AG09309 (cell line): ENCODE data around the gene CLIC6.
A peak's percentile ranks its signal among the peaks of the same experiment; 100 is the strongest.

Experiments
- DNase-seq: peaks from one replicate; pipeline ENCODE4 v3.0.0-alpha.2; 2010; ENCODE audit warnings: low read depth
- H3K4me3 ChIP-seq: 2 replicates; pipeline ENCODE4 v1.5.1; 2011; ENCODE audit warnings: mild to moderate bottlenecking, low read depth, low read length, moderate library complexity; ENCODE audit not compliant: control insufficient read depth
- CTCF ChIP-seq: IDR thresholded peaks from 2 replicates; pipeline ENCODE4 v1.5.1; 2011; ENCODE audit warnings: mild to moderate bottlenecking, low read depth, low read length, inconsistent platforms; ENCODE audit not compliant: insufficient read depth, control insufficient read depth; ENCODE audit errors: missing control alignments

CLIC6 gene

GRCh38 chr21:34690041-34690792, 21.4 kb downstream of the CLIC6 start:
- no peak overlapping the region for H3K4me3 ChIP-seq
- no peak for TF ChIP-seq CTCF
- DNase-seq, result no peak

GRCh38 chr21:34690793-34691175, 22.0 kb downstream of the CLIC6 start:
- no peak for TF ChIP-seq CTCF
- H3K4me3 ChIP-seq, result no peak overlapping the region
- no peak for DNase-seq

GRCh38 chr21:34691390-34692032, 22.7 kb downstream of the CLIC6 start:
- TF ChIP-seq CTCF, result no peak
- no peak overlapping the region for H3K4me3 ChIP-seq
- no peak for DNase-seq

GRCh38 chr21:34692458-34693020, 23.7 kb downstream of the CLIC6 start:
- DNase-seq, result no peak
- no peak overlapping the region for H3K4me3 ChIP-seq
- no peak for TF ChIP-seq CTCF

- DNase-seq, result peak; percentile 29
- peak; percentile 76 for TF ChIP-seq CTCF
- no peak overlapping the region for H3K4me3 ChIP-seq
These were observed 24.5 kb downstream of the CLIC6 start for GRCh38 chr21:34693192-34693810.

GRCh38 chr21:34695434-34695833, 26.6 kb downstream of the CLIC6 start:
- H3K4me3 ChIP-seq, result no peak overlapping the region
- no peak for TF ChIP-seq CTCF
- DNase-seq, result no peak
